DND-41 (cell line): Measurements from ENCODE around the gene PLCB4.

Experiments used
- CTCF ChIP-seq: IDR thresholded peaks from 2 replicates; pipeline ENCODE4 v1.5.1; 2012; ENCODE audit warnings: borderline replicate concordance, low read length, moderate library complexity, mild to moderate bottlenecking; ENCODE audit not compliant: poor library complexity, severe bottlenecking; ENCODE audit errors: extremely low read depth
- EZH2 ChIP-seq: IDR thresholded peaks from 3 replicates; pipeline ENCODE4 v1.6.1; 2012; ENCODE audit warnings: borderline replicate concordance, low read depth, mild to moderate bottlenecking, moderate library complexity, low read length, inconsistent platforms; ENCODE audit not compliant: severe bottlenecking

GRCh38 chr20:9500121-9500520 is 431.2 kb downstream of the PLCB4 start:
- TF ChIP-seq CTCF (no peak), EZH2 (no peak)
